ENCODE results near the gene SYT7.

- TF ChIP-seq POLR2AphosphoS5 (IDR thresholded peaks at IDR 0.05; ENCODE audit: insufficient read depth in 1 of 2, low read depth in 1 of 2) (no peak), POLR2A (IDR thresholded peaks at IDR 0.05) (no peak), CTCF (IDR thresholded peaks at IDR 0.05) (no peak)
Measured at GRCh38 chr11:61522881-61523280, 58.0 kb downstream of the SYT7 start.
